ENCODE data around the gene TBC1D16.
"Not testable (repeated sequence)": the region's sequence is repeated elsewhere in the genome, so short reads cannot be mapped to it uniquely, and the experiment has no call there.

Gene TBC1D16

GRCh38 chr17:79912552-79913330 is 122.9 kb downstream of the TBC1D16 start:
- no peak for DNase-seq (ENCODE audit: low read depth)

- DNase-seq (ENCODE audit: low read depth), result no peak
These were observed 124.0 kb downstream of the TBC1D16 start for GRCh38 chr17:79911430-79912399.

DNA sequence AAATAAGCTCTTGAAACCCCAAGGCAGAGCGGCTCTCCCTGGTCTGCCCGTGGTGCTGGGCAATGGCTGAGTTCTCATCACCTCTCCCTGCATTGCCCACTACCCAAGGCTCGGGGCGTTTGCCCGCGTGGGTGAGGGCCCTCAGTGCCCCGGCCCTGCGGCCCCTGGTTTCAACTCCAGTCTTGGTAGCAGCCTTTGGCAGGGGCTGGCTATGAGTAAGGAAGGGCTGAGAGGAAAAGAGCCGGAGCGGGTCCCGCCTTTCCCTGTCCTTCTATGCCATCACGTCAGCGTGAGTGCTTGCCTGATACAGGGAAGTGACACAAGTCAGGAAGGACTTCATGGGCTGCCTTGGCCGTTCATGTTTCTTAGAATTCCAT is 124.7 kb downstream of the TBC1D16 start:
- no peak for DNase-seq (ENCODE audit: low read depth)

DNA sequence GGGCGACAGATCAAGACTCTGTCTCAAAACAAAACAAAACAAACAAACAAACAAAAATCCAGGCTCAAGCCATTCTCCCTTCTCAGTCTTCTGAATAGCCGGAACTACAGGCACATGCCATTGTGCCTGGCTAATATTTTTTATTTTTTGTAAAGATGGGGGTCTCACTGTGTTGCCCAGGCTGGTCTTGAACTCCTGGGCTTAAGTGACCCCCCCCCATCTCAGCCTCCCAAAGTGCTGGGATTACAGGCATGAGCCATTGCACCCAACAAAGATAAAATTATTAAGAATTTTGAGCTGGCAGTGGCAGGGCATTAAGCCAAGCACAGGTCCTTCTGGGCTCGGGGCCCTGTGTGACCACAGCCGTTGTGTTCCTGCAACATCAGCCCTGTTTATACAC is 126.6 kb downstream of the TBC1D16 start:
- no peak for DNase-seq (ENCODE audit: low read depth)

DNA sequence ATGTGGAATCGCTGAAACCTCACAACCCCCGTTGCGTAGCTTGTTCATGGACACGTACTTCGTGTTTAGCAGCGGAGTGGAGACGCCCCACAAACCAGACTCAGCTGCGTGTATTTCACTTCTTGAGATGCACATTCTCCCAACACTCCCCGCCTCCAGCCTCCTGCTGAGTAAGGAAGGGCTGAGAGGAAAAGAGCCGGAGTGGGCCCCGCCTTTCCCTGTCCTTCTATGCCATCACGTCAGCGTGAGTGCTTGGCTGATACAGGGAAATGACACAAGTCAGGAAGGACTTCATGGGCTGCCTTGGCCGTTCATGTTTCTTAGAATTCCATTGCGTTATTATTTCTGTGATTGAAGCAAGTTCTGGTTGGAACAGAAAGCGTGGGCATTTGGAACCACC is 127.8 kb downstream of the TBC1D16 start:
- DNase-seq (ENCODE audit: low read depth), result no peak

DNA sequence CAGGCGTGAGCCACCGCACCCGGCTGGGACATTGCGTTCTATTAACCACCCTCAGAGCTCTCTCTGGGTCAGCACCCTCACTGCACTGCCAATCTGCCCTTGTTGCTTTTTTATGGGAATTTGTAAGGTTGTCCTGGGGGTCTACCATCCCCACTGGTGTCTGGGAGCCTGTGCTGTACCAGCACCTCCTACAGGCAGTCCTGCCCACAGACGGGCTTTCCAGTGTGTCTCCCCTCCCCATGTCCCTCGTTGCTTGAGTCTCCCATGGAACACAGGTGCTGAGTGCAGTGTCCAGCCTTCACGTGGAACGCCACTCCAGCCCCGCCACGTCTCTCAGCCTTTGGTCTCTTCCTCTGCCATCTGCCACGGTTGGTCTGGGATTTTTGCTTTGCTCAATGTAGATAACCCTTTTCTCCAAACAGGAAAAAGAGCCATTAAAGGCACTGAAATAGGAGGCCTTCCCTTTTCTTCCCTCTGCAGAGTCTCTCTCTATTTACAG is 128.4 kb downstream of the TBC1D16 start:
- no peak for DNase-seq (ENCODE audit: low read depth)

GRCh38 chr17:79905832-79906231 is 129.8 kb downstream of the TBC1D16 start:
- DNase-seq (ENCODE audit: low read depth), result no peak

GRCh38 chr17:79904865-79905264 is 130.8 kb downstream of the TBC1D16 start:
- no peak for DNase-seq (ENCODE audit: low read depth)

DNA sequence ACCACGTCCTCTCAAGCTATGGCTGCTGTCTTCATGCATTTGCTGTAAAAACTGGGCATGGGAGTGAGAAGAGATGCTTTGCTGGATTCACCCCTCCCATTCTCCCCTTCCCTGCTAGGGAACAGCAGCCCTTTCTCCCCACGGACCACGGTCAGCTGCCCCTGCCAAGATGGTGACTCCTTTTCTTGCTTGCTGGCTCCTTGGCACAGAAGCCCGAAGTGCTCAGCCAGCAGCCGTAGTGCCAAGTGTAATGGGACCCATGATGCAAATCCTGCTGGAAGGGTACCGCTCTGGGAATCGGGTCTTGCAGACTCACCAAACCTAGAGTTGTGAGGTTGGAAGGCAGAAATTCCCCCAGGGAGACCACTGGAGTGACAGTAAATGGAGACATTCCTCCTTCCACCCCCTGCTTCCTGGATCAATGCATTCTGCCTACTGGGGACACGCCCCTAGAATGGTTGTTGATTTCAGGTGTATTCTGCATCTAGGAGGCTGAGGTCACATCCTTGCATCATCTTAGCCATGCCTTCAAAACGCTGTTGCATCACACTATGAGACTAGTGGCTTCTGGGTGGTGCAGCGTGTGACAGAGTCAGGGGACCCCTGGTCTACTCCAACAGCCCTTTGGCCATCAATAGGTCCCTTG is 133.4 kb downstream of the TBC1D16 start:
- DNase-seq (ENCODE audit: low read depth), result no peak

DNA sequence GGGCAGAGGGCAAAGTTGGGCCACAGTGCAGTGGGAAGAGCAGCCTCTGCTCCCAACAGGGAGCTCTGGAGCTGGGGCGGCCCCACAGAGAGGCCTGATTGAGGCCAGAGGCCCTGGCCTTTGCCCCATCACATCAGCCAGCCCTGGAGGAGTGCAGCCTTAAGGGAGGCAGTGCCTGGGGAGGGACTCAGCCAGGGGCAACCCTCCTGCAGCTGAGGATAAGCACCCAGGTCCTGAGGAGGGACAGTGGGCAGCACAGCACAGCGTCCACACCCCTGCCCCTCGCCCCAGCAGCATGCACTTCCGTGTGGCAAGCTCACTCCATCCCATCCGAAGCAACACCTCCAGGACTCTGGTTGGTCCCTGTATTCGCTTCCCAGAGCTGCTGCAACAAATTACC is 134.5 kb downstream of the TBC1D16 start:
- DNase-seq (ENCODE audit: low read depth), result no peak

DNA sequence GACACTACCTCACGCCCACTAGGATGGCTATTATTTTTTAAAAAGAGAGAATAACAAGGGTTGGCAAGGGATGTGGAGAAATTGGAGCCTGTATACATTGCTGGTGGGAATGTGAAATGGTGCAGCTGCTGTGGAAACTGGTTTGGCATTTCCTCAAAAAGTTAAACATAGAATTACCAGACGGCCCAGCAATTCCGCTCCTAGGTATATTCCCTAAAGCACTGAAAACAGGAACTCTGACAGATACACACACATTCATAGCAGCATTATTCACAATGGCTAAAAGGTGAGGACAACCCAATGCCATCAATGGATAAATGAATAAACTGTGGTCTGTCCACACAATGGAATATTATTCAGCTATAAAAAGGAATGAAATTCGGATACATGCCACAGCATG is 136.1 kb downstream of the TBC1D16 start:
- DNase-seq (ENCODE audit: low read depth), result no peak

DNA sequence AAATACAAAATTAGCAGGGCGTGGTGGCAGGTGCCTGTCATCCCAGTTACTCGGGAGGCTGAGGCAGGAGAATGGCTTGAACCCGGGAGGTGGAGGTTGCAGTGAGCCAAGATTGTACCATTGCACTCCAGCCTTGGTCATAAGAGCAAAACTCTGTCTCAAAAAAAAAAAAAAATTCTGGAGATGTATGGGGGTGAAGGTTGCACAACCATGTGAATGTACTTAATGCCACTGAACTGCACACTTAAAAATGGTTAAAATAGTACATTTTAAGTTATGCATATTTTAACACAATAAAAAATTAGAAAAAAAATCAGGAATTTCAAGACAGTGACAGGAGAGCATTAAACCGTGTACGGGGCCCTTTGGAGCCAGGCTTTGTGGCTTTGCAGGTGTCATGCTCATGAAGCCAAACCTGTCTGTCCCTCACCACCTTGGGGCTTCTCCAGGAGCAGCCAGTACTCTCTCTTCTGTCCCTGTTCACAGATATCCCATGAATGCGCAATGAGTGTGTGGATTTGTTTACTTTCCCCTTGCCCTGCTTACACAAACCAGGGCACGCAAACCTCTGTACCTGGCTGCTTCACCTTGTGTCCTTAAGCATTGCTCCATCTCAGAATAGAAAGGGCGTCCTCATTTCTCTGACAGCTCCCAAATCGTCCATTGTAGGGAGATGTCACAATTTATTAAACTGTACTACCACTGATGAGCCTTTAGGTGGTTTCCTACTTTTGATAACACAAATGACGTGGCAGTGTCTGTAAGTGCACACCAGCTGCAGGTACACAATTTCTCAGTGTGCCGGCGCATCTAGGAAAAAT is 138.2 kb downstream of the TBC1D16 start:
- no peak for DNase-seq (ENCODE audit: low read depth)

DNA sequence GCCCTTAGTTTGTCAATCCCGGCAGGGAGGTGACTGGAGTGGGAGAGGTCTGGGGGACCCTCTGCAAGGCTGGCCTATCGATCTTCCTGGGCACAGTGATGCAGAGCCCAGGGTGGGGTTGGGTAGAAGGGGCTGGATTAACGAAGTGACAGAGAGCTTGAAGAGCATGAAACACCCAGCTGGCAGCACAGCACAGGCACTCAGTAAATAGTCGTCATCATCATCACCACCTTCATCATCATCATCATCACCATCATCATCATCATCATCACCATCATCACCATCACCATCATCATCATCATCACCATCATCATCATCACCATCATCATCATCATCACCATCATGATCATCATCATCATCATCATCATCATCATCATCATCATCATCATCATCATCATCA is 142.2 kb downstream of the TBC1D16 start:
- not testable (repeated sequence) for DNase-seq (ENCODE audit: low read depth)

DNA sequence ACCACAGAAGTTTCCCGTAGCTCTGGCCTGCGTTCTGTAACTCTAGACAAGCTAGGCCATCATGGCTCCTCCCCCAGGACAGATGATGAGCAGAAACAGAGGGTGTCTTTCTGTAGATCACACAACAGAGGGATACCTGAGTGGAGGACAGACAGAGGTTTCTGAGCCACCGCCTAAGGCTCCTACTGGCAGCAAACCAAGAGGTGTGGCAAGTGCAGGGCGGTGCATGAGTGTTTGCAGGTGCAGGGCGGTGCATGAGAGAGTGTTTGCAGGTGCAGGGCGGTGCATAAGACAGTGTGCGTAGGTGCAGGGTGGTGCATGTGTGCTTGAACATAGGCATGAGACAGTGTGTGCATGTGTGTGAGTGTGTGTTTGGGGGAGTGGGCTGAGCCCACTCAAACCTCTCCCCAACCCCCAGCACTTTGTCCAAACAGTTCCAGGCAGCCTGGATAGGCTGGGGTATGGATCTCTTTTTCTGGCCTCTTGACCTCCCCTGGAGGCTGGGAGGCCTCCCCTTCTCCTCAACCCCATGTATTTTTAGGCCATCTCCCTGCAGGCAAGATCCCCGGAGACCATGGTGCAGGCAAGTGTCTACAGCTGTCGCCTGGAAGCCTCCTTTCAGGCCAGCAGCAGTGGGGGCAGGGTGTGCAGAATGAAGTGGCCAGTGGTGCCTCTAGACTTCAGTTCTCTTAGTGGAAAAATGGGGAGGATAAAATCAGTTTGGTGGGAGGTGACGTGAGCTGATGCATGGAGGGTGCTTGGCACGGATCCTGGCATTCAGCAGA is 143.0 kb downstream of the TBC1D16 start:
- DNase-seq (ENCODE audit: low read depth), result no peak

DNA sequence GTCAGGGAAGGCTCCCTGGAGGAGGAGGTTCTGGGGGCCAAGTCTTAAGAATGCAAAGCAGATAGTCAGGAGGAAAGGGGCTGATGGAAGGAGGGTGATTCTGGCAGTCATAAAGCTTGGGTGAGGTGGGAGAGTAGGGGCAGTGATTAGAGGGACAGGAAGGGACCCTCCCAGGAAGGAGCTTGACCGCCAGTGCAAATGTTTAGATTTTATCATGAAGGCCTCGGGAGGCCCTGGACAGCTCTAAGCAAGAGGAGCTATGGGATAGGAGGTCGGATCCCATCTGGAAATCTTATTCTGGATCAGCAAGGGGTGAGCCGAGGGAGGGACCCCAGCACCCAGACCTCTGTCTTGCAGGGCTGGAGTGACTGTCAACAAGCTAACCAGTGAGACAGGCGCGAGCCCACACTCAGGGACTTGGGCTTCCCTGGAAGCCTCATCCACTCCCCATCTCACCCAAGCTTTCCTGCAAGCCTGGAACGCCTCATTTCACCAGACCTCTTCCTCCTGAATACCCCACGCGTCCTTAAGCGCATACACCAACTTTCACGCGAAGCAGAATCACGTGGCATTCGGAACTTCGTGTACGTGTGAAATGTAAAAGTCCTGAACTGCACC is 144.4 kb downstream of the TBC1D16 start:
- no peak for DNase-seq (ENCODE audit: low read depth)

GRCh38 chr17:79890706-79891105 is 145.0 kb downstream of the TBC1D16 start:
- DNase-seq (ENCODE audit: low read depth), result no peak

DNA sequence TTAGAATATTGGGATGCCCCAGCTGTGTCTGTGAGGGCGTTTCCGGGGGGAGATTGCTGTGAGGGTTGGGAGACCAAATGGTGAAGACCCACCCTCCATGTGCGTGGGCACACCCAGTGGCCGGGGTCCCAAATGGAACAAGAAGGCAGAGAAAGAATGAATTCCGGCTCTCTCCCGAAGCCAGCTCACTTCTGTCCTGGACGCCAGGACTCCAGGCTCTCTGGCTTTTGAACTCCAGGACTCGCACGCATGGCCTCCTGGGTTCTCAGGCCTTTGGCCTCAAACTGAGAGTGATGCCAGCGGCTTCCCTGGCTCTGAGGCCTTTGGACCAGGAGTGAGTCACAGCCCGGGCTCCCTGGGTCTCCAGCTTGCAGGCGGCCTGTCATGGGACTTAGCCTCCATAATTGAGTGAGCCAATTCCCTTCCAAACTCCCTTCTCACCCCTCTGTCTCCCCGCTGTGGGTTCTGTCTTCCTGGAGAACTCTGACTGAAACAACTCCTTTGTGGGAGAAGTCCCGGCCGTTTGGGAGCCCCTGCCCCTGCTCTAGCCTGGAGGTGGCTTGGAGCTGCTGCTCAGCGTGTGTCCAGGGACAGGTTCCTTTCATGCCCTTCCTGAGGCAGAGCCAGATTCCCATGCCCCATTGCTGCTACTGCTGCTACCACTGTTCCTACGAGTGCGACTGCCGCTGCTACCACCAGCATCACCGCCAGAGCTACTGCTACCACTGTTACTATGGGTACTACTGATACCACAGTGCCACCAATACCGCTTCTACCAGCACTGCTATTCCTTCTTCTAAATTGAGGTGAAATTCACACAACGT is 146.6 kb downstream of the TBC1D16 start:
- DNase-seq (ENCODE audit: low read depth), result no peak

DNA sequence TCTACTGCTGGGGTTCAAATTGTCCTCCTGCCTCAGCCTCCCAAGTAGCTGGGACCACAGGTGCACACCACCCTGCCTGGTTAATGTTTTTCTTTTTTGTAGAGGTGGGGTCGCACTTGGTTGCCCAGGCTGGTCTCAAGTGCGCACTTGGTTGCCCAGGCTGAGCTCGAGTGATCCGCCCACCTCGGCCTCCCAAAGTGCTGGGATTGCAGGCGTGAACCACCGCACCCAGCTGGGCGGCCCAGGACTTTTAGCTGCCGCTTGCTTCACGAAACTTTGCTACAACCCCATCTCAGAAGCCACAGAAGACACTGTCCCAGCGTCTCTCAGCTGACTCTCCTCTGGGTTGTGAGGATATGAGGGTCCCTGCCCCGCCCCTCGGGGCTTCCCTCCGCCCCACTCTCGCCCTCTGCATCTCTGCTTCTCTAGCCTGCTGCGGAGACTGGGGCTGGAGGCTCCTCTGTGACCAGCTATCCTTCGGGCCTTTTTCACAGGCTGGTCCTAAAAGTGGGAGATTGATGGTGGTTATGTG is 147.6 kb downstream of the TBC1D16 start:
- DNase-seq (ENCODE audit: low read depth), result no peak

DNA sequence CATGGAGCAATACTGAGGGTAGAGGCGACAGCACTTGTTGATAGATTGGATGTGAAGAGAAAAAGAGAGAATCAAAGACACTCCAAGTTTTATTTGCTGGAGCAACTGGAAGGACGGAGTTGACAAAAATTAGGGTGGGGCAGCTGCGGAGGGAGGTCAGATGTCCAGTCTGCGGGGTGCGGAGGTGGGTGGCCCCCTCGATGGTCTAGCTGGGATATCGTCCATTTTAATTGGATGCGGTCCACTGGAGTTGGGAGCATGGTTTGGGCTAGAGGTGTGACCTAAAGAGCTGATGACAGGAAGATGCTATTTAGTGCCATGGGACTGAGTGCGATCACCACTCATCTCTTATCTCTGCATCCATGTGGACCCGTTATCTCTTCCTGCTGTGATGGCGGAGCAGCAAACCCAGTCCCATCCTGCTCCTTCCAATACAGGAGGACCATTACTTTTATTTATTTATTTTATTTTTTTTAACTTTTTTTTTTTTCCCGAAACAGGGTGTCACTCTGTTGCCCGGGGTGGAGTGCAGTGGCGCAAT is 148.2 kb downstream of the TBC1D16 start:
- no peak for DNase-seq (ENCODE audit: low read depth)

Measured in stimulated activated CD8-positive, alpha-beta memory T cell treated with anti-CD3 and anti-CD28 coated beads, Interleukin-4, amount 100 ng/mL, for 24 hours (primary cell).